ENCODE data around the gene LAMB4.

DNA sequence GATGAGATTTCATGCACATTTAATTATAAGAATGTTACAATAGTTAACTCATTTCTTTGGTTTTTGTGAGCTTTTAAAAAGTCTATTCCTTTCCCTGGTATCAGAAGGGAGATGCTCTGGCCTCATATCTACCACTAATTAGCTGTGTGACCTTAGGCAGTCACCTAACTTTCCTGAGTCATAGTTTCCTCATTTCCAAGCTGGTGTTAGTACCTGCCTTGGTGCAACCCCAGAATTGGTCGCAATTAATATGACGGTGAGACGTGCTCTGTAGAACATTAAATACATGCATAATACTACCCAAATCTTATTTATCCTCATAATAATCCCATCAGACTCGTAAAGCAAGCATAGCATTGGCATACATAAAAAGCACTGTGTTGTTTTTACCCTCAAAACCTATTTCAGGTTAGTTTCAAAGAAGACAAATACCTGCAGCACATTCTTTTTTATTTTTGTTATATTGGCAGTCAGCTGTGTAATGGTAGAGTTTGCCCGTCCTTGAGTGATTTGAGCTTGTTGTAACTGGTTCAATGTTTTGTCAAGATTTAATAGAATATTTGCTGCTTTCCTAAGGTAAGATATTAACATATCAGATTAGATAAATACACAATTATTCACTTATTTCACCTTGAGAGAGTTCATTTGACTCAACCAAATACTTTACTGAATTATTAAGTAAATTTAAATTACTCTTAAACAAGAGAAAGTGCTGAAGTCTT lies 96.2 kb downstream of the LAMB4 start:
- TF ChIP-seq EZH2 (IDR thresholded peaks at IDR 0.05; ENCODE audit: insufficient read depth, poor library complexity, severe bottlenecking), result no peak
- TF ChIP-seq EZH2phosphoT487 (IDR thresholded peaks at IDR 0.05; ENCODE audit: insufficient read depth, low read depth), result no peak

All from GM23248 (cell line).